Suprapubic skin (tissue), 4 donors: Measurements from ENCODE around the gene MED12L.

ENCODE experiments used
- CTCF ChIP-seq, 2 donors: fragments of 200-600 bp in 1 of 2; fragments of 450-650 bp in 1 of 2; sonication (generic) in 1 of 2; IDR thresholded peaks; one replicate each; pipeline ENCODE4 v1.5.1; 2016 to 2019; ENCODE audit warnings: antibody characterized with exemption in 2 of 2, mild to moderate bottlenecking in 1 of 2, moderate library complexity in 1 of 2
- EP300 ChIP-seq: sonication (generic); formaldehyde crosslinking; IDR thresholded peaks from one replicate; pipeline ENCODE4 v1.6.1; 2017; ENCODE audit warnings: antibody characterized with exemption
- POLR2A ChIP-seq, 2 donors: fragments of 450-650 bp; IDR thresholded peaks; one replicate each; pipeline ENCODE4 v1.6.1; 2017; ENCODE audit warnings: antibody characterized with exemption in 2 of 2, mild to moderate bottlenecking in 2 of 2, moderate library complexity in 2 of 2
- POLR2AphosphoS5 ChIP-seq, 3 donors: sonication (generic); formaldehyde crosslinking; IDR thresholded peaks; one replicate each; pipeline ENCODE4 v1.6.1; 2017; ENCODE audit warnings: antibody characterized with exemption in 3 of 3

- TF ChIP-seq CTCF (IDR thresholded peaks at IDR 0.05) (no peak), POLR2A (IDR thresholded peaks at IDR 0.05) (no peak), EP300 (no peak), POLR2AphosphoS5 (IDR thresholded peaks at IDR 0.05) (no peak)
Observed at GRCh38 chr3:151289445-151289844, 204.0 kb downstream of the MED12L start.
